ENCODE measurements around the gene CDKL1.

DNA sequence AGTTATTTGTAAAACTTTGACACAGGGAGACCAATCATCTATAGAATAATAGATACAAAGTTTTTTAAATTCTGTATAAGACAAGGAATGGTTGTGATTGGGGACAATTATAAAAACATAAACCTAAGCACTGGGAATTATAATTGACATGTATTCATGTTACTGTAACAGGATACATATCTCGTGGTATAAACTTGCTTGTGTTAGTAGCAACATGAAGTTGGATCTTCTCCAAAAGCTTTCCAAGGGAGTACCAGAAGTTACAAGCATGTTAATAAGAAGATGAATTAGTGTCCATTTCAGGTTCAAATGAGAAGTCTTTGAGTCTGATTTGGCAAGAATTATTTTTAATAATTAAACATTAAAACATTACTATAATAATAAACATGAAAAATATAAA, 42.2 kb downstream of the CDKL1 start:
- TF ChIP-seq CTCF (IDR thresholded peaks at IDR 0.05) (no peak), POLR2A (IDR thresholded peaks at IDR 0.05) (no peak)

Data from lower leg skin (tissue), 3 donors.